A673 (cell line): ENCODE data around the gene GCNT1. TPM values are rescaled to one million over a fixed set of nuclear protein-coding genes. Genes with fewer than 3 reads are reported as not detected.
"Not testable (repeated sequence)": the region's sequence is repeated elsewhere in the genome, so short reads cannot be mapped to it uniquely, and the experiment has no call there.

Source experiments
- BruUV-seq: library from RNA; stranded (reverse); fragments of 400-500 nt; replicated peaks from 2 replicates; lab custom pipeline; 2021; lab: Mats Ljungman, UMichigan
- CTCF ChIA-PET: fragments of 300-600 bp; sonication (Branson Sonifier 250); formaldehyde crosslinking; loops from one replicate; lab custom pipeline; 2022; ENCODE audit warnings: antibody characterized with exemption; lab: Charles Lee
- POLR2A ChIA-PET: fragments of 300-600 bp; sonication (Branson Sonifier 250); formaldehyde crosslinking; loops from one replicate; lab custom pipeline; 2022; ENCODE audit warnings: antibody characterized with exemption; ENCODE audit not compliant: low non-redundant PET; lab: Charles Lee
- DNase-seq: peaks from one replicate; pipeline ENCODE4 v3.0.0-alpha.2; 2015; ENCODE audit warnings: low spot score
- H3K27ac ChIP-seq: fragments of 200-600 bp; sonication (generic); 2 replicates; pipeline ENCODE4 v1.5.1; 2016; ENCODE audit warnings: mixed run types, low read depth, mild to moderate bottlenecking, mixed read lengths, antibody characterized with exemption, low read length; ENCODE audit not compliant: poor library complexity, severe bottlenecking
- H3K27me3 ChIP-seq: fragments of 200-600 bp; sonication (generic); replicated peaks from 2 replicates; pipeline ENCODE4 v1.6.1; 2017; ENCODE audit warnings: mixed run types, low read depth, mild to moderate bottlenecking, mixed read lengths, antibody characterized with exemption, low read length; ENCODE audit not compliant: insufficient read depth, poor library complexity
- H3K36me3 ChIP-seq: fragments of 200-600 bp; sonication (generic); 2 replicates; pipeline ENCODE4 v1.6.1; 2016; ENCODE audit warnings: mixed run types, mild to moderate bottlenecking, mixed read lengths, antibody characterized with exemption, low read length; ENCODE audit not compliant: insufficient read depth, poor library complexity, severe bottlenecking
- H3K4me1 ChIP-seq: fragments of 200-600 bp; sonication (generic); 2 replicates; pipeline ENCODE4 v1.6.1; 2017; ENCODE audit warnings: mixed run types, mild to moderate bottlenecking, mixed read lengths, antibody characterized with exemption, low read length; ENCODE audit not compliant: insufficient read depth, poor library complexity, severe bottlenecking
- H3K4me3 ChIP-seq: fragments of 200-600 bp; sonication (generic); 2 replicates; pipeline ENCODE4 v1.5.1; 2016; ENCODE audit warnings: low read depth, mixed run types, mild to moderate bottlenecking, mixed read lengths, low read length; ENCODE audit not compliant: poor library complexity, severe bottlenecking
- H3K9me3 ChIP-seq: fragments of 200-600 bp; sonication (generic); 2 replicates; pipeline ENCODE4 v1.6.1; 2016; ENCODE audit warnings: mixed run types, low read depth, mild to moderate bottlenecking, mixed read lengths, antibody characterized with exemption, low read length; ENCODE audit not compliant: poor library complexity, severe bottlenecking
- EZH2 ChIP-seq: fragments of 200-600 bp; sonication (generic); IDR thresholded peaks from 2 replicates; pipeline ENCODE4 v1.6.1; 2017; ENCODE audit warnings: borderline replicate concordance, low read depth, mild to moderate bottlenecking, mixed read lengths, antibody characterized with exemption, low read length; ENCODE audit not compliant: poor library complexity, severe bottlenecking
- intact Hi-C: fragments of 100-400 bp; cut with micrococcal nuclease; formaldehyde crosslinking; loops from one replicate; pipeline ENCODE4 v1.10.0; 2022; ENCODE audit not compliant: unreplicated experiment
- total RNA-seq: library from RNA; stranded (reverse); gene quantifications from 2 replicates; pipeline ENCODE4 v1.2.3, GENCODE V29; 2021
- TF ChIP-seq, protein P1 (sequence below): fragments of 300-800, 200-600 bp; sonication (generic); conservative IDR thresholded peaks from 2 replicates; pipeline ENCODE4 v1.5.1; 2017; ENCODE audit warnings: low read depth, mild to moderate bottlenecking, antibody characterized with exemption, low read length, moderate library complexity, mixed read lengths

Gene GCNT1
- total RNA-seq, 1 experiment from 2014 or later = not detected

DNA sequence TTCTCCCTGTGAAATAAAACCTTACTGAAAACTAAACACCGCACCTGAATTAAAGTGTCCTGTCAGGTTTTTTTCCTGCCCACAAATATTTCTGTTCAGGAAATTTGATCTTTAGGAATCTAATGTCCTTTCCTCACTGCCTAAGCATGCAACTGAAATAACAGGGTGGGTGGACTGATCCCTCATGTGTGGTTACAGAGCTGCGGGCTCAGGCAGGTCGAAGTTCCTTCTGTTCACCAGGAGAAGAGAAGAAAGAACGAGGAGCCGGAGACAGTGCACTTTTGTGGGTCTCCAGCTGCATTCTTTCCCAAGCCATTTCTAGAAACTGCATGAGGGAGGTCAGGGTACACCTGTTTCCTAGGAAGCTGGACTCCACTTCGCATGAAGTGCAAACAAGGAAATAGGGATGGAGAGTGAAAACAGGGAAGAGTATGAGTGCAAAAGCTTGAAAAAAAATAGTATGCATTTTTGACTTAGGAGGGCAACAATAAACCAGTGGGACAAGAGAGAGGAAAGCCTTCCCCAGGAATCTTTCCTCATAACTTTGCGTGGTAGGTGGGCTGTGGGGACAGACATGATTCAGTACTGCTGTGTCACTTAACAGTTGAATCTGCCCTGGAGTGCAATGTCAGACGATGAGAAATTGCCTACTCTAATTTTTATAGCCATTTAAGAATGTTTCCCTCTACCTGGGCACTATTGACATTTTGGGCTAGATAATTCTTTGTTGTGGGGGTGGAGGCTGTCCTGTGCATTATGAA lies 60.3 kb downstream of the GCNT1 start:
- POLR2A ChIA-PET = no interaction called here

DNA sequence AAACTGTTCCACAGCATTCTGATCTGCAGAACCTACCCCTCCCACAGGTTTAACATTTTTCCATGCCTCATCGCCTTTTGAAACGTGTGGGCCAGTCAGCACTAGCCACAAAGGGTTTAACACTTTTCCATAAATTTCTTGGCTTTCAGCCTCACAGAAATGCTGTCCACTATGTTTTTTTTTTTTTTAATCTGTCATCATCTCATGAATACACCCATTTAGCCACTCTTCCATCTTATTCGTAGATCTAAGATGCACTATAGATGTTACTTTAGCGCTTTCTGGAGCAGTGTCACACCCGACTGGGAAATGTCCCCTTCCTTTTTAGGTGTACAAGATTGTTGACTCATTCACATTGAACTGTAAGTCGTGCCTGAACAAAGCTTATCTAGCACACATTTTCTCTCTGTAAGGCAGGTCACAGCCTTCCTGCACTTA lies 62.3 kb downstream of the GCNT1 start:
- H3K4me1 ChIP-seq = no peaks in the 10 kb centered on the region
- ChIA-PET CTCF (no interaction called here), POLR2A (no interaction called here)
- DNase-seq = no peak
- intact Hi-C loops = no loop called here
- H3K36me3 ChIP-seq = no peaks in the 10 kb centered on the region
- no peaks in the 10 kb centered on the region for H3K9me3 ChIP-seq
- peaks cover 15% of the 10 kb centered on the region for H3K27me3 ChIP-seq
- no peak overlapping the region for H3K4me3 ChIP-seq
- no TSS peak for BruUV-seq
- TF ChIP-seq, protein P1, sequence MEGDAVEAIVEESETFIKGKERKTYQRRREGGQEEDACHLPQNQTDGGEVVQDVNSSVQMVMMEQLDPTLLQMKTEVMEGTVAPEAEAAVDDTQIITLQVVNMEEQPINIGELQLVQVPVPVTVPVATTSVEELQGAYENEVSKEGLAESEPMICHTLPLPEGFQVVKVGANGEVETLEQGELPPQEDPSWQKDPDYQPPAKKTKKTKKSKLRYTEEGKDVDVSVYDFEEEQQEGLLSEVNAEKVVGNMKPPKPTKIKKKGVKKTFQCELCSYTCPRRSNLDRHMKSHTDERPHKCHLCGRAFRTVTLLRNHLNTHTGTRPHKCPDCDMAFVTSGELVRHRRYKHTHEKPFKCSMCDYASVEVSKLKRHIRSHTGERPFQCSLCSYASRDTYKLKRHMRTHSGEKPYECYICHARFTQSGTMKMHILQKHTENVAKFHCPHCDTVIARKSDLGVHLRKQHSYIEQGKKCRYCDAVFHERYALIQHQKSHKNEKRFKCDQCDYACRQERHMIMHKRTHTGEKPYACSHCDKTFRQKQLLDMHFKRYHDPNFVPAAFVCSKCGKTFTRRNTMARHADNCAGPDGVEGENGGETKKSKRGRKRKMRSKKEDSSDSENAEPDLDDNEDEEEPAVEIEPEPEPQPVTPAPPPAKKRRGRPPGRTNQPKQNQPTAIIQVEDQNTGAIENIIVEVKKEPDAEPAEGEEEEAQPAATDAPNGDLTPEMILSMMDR = no peak
- no peak for TF ChIP-seq EZH2
- H3K27ac ChIP-seq = no peak overlapping the region

More for the DNA sequence above, 60.3 kb downstream of the GCNT1 start:
- DNase-seq = no peak
- H3K4me1 ChIP-seq = no peaks in the 10 kb centered on the region
- H3K27ac ChIP-seq = no peak overlapping the region
- intact Hi-C loops = no loop called here
- BruUV-seq = no TSS peak
- H3K9me3 ChIP-seq = no peaks in the 10 kb centered on the region
- H3K4me3 ChIP-seq = no peak overlapping the region
- peaks cover 30% of the 10 kb centered on the region for H3K27me3 ChIP-seq
- H3K36me3 ChIP-seq = no peaks in the 10 kb centered on the region
- TF ChIP-seq, protein P1 = no peak
- TF ChIP-seq EZH2 = no peak
- CTCF ChIA-PET = no interaction called here

DNA sequence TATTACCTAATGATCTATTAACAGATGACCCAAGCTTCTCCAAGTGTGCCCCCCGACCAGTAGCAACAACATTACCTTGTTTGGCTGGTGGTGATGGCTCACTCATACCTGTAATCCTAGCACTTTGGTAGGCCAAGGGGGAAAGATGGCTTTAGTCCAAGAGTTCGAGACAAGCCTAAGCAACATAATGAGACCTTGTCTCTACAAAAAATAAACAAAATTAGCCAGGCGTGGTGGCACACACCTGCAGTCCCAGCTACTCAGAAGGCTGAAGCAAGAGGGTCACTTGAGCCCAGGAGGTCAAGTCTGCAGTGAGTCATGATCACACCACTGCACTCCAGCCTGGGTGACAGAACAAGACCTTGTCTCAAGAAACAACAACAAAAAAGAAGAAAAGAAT lies 62.9 kb downstream of the GCNT1 start:
- Histone ChIP-seq H3K4me3 (no peak overlapping the region), H3K36me3 (no peaks in the 10 kb centered on the region), H3K27me3 (peaks cover 10% of the 10 kb centered on the region), H3K4me1 (no peaks in the 10 kb centered on the region), H3K27ac (no peak overlapping the region), H3K9me3 (no peaks in the 10 kb centered on the region)
- no TSS peak for BruUV-seq
- DNase-seq = no peak
- ChIA-PET POLR2A (no interaction called here), CTCF (no interaction called here)
- TF ChIP-seq EZH2 = no peak
- TF ChIP-seq, protein P1 = no peak
- intact Hi-C loops = no loop called here

DNA sequence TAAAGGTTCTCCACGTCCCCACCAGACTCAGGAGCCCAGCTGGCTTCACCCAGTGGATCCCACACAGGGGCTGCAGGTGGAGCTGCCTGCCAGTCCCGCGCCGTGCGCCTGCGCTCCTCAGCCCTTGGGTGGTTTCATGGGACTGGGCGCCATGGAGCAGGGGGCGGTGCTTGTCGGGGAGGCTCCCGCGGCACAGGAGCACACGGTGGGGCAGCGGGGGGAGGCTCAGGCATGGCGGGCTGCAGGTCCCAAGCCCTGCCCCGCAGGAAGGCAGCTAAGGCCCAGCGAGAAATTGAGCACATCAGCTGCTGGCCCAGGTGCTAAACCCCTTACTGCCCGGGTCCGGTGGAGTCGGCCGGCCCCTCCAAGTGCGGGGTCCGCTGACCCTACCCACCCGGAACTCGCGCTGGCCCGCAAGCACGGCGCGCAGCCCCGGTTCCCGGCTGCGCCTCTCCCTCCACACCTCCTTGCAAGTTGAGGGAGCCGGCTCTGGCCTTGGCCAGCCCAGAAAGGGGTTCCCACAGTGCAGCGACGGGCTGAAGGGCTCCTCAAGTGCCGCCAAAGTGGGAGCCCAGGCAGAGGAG lies 64.7 kb downstream of the GCNT1 start:
- H3K4me3 ChIP-seq, H3K4me1 ChIP-seq, H3K36me3 ChIP-seq, H3K9me3 ChIP-seq, H3K27ac ChIP-seq, DNase-seq, BruUV-seq, POLR2A ChIA-PET, H3K27me3 ChIP-seq, CTCF ChIA-PET, intact Hi-C loops: not testable (repeated sequence)
